Adrenal gland (tissue), 12 donors: ENCODE measurements around the gene SLC25A5. TPM values are rescaled to one million over a fixed set of nuclear protein-coding genes. Genes with fewer than 3 reads are reported as not detected.
"Not testable (repeated sequence)": the region's sequence is repeated elsewhere in the genome, so short reads cannot be mapped to it uniquely, and the experiment has no call there.

ENCODE experiments used
- DNase-seq, 7 donors: peaks; one replicate each; pipeline ENCODE4 v3.0.0-alpha.2; 2019 to 2020
- H3K27ac ChIP-seq, 5 donors: fragments of 200-600 bp; sonication (generic) in 4 of 5; 1 replicate in 3 of 5; 2 replicates in 2 of 5; pipeline versions ENCODE4 v1.5.1 to v1.8.0; 2016 to 2020; ENCODE audit warnings: mild to moderate bottlenecking in 1 of 5
- H3K27me3 ChIP-seq: fragments of 200-600 bp; 2 replicates; pipeline ENCODE4 v1.8.0; 2021
- H3K36me3 ChIP-seq, 2 donors: fragments of 200-600 bp; replicated peaks in 1 of 2; 1 replicate in 1 of 2; 2 replicates in 1 of 2; pipeline versions ENCODE4 v1.5.1 to v1.8.0; 2018 to 2022
- H3K4me1 ChIP-seq, 2 donors: fragments of 200-600 bp; replicated peaks in 1 of 2; 1 replicate in 1 of 2; 2 replicates in 1 of 2; pipeline versions ENCODE4 v1.5.1 to v1.8.0; 2018 to 2021
- H3K4me3 ChIP-seq, 4 donors: fragments of 200-600 bp; sonication (generic) in 3 of 4; one replicate each; pipeline ENCODE4 v1.5.1; 2016 to 2018
- H3K9me3 ChIP-seq, 3 donors: fragments of 200-600 bp; sonication (generic) in 1 of 3; replicated peaks in 1 of 3; 1 replicate in 2 of 3; 2 replicates in 1 of 3; pipeline versions ENCODE4 v1.5.1 to v1.8.0; 2016 to 2021
- CTCF ChIP-seq, 6 experiments: fragments of 450-650 bp in 4 of 6; fragments of 200-600 bp in 2 of 6; sonication (generic) in 1 of 6; IDR thresholded peaks; 1 replicate in 5 of 6; 2 replicates in 1 of 6; pipeline versions ENCODE4 v1.5.1 to v1.8.0; 2016 to 2021; ENCODE audit warnings: antibody characterized with exemption in 6 of 6, mild to moderate bottlenecking in 2 of 6, moderate library complexity in 1 of 6
- POLR2A ChIP-seq, 2 donors: fragments of 450-650 bp; IDR thresholded peaks; one replicate each; pipeline ENCODE4 v1.6.1; 2017; ENCODE audit warnings: antibody characterized with exemption in 2 of 2, mild to moderate bottlenecking in 2 of 2, moderate library complexity in 1 of 2
- WGBS, 4 donors: extraction: QIAGEN DNeasy Blood & Tissue Kit in 2 of 4; methylation state at CpG; one replicate each; pipeline versions ENCODE4 v1.1.5 to v1.1.7; 2013 to 2017; 5-methylcytosine and 5-hydroxymethylcytosine counted together
- intact Hi-C, 2 donors: fragments of 100-400 bp; cut with DNase I; formaldehyde crosslinking; loops; one replicate each; pipeline versions ENCODE4 v1.14.1 to v1.15.0; 2022 to 2023
- polyA plus RNA-seq, 3 donors: library from polyadenylated mRNA; stranded (reverse); fragments of 200-250 nt in 2 of 3; fragments of 350-450 nt in 1 of 3; fragmentation: Illumina TruSeq in 1 of 3; extraction: RNeasy Lipid Tissue Mini Kit (QIAGEN cat#74804) in 1 of 3; gene quantifications; one replicate each; pipeline ENCODE4 v1.2.3, GENCODE V29; 2013 to 2014
- total RNA-seq, 9 donors: library from RNA; depleted of rRNA in 4 of 9; stranded (reverse); fragments of >200 nt in 4 of 9; fragments of 120-200 nt in 1 of 9; fragmentation: NEBNext Ultra II Directional in 1 of 9; extraction: Animal tissue kit (Norgen Biotek cat#: 25700) in 1 of 9; gene quantifications; one replicate each; pipeline versions ENCODE4 v1.1.0 to v1.2.4, GENCODE V29; 2013 to 2023
- donor health status: healthy with polysubstance abuse.
- donor health status: Bipolar disorder and iron deficiency.
- donor health status: DM: yes; HTN: yes; CAD: no.
- donor health status: DM: no; HTN: no; CAD: no.
- donor health status: DM: no; HTN: no; CAD: no.
- donor health status: DM: yes; HTN: yes; CAD: no.

SLC25A5 gene
- total and polyA plus RNA-seq, 12 donors, result 65.2 to 313 (median 208) TPM

DNA sequence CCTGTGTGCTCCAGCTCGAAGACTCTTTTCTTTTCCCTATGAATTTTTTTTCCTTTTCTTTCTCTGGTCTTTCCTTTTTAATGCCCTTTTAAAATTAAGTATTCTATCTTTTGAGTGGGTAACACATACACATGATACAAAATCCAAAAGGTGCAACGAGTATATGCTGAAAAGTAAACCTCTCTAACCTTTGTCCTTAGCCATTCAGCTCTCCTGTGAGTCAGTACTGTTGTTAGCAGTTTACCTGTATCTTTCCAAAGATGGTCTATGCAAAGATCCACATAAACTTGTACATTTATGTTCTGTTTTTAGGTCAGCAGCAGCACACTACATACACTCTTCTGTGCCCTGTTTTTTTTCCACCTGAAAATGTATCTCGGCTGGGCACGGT, 40.5 kb upstream of the SLC25A5 start:
- no peak for TF ChIP-seq CTCF (IDR thresholded peaks at IDR 0.05)
- no peak for TF ChIP-seq POLR2A (IDR thresholded peaks at IDR 0.05)
- Histone ChIP-seq H3K4me3 (no peak overlapping the region), H3K36me3 (no peaks in the 10 kb centered on the region), H3K27ac (no peak overlapping the region), H3K4me1 (no peaks in the 10 kb centered on the region), H3K27me3 (no peaks in the 10 kb centered on the region), H3K9me3 (no peaks in the 10 kb centered on the region)
- no peak for DNase-seq
- WGBS, 4 donors, result 68 to 84% (median 76%) methylated on average over 4 of the region's 4 CpGs
- intact Hi-C loops, result no loop called here

- Histone ChIP-seq H3K4me1 (no peaks in the 10 kb centered on the region), H3K27me3 (no peaks in the 10 kb centered on the region), H3K9me3 (no peaks in the 10 kb centered on the region), H3K4me3 (no peak overlapping the region), H3K27ac (no peak overlapping the region), H3K36me3 (no peaks in the 10 kb centered on the region)
- intact Hi-C loops, result no loop called here
- no peak for DNase-seq
- TF ChIP-seq POLR2A (IDR thresholded peaks at IDR 0.05), result no peak
- TF ChIP-seq CTCF (IDR thresholded peaks at IDR 0.05), result no peak
- WGBS, 4 donors, result 49 to 76% (median 51%) methylated on average over 3 to 4 of the region's 4 CpGs
Measured at GRCh38 chrX:119429471-119429870, 38.8 kb upstream of the SLC25A5 start.

- DNase-seq, H3K9me3 ChIP-seq, H3K4me3 ChIP-seq, H3K4me1 ChIP-seq, H3K27me3 ChIP-seq, H3K36me3 ChIP-seq, intact Hi-C loops, H3K27ac ChIP-seq: not testable (repeated sequence)
- 77 to 98% (median 88%) methylated on average over 8 to 11 of the region's 17 CpGs for WGBS, 4 donors
Measured at GRCh38 chrX:119441295-119441694, 26.9 kb upstream of the SLC25A5 start.

DNA sequence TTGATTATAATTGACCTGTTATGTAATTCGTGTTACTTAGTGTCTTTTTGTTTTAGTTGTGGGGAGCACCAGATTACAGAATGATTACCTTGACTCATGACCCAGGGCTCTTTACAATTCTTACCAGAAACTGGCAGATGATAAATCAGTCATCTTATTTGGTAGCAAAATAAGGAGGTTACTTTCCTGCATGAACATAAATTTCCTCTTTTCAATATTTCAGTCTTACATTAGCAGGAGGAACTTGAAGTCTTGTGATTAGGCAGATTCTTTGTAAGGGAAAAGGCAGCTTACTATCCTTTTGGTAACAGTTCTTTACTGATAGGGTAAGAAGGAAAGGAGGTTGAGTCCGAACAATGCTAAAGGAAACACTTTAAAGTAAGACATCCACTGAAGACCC, 26.0 kb upstream of the SLC25A5 start:
- TF ChIP-seq CTCF (IDR thresholded peaks at IDR 0.05) (no peak), POLR2A (IDR thresholded peaks at IDR 0.05) (no peak)
- no peak overlapping the region for H3K27ac ChIP-seq
- WGBS, 4 donors, result 47 to 56% (median 52%) methylated on average over 2 of the region's 2 CpGs

GRCh38 chrX:119453202-119453601, 15.0 kb upstream of the SLC25A5 start:
- H3K36me3 ChIP-seq, result no peaks in the 10 kb centered on the region
- no peaks in the 10 kb centered on the region for H3K9me3 ChIP-seq
- H3K4me3 ChIP-seq, result no peak overlapping the region
- no peak overlapping the region for H3K27ac ChIP-seq
- WGBS, 4 donors, result 65 to 92% (median 86%) methylated on average over 4 of the region's 4 CpGs
- TF ChIP-seq POLR2A (IDR thresholded peaks at IDR 0.05) (no peak), CTCF (IDR thresholded peaks at IDR 0.05) (no peak)
- no peaks in the 10 kb centered on the region for H3K27me3 ChIP-seq
- no peak for DNase-seq
- no peaks in the 10 kb centered on the region for H3K4me1 ChIP-seq
- intact Hi-C loops, result no loop called here

More for the DNA sequence above, 26.0 kb upstream of the SLC25A5 start:
- Histone ChIP-seq H3K27me3 (no peaks in the 10 kb centered on the region), H3K9me3 (no peaks in the 10 kb centered on the region), H3K4me3 (no peak overlapping the region), H3K36me3 (no peaks in the 10 kb centered on the region), H3K4me1 (no peaks in the 10 kb centered on the region)
- DNase-seq, result no peak
- intact Hi-C loops, result no loop called here
